B cell (primary cell): ENCODE measurements around the gene DUSP9. TPM values are rescaled to one million over a fixed set of nuclear protein-coding genes. Genes with fewer than 3 reads are reported as not detected.

ENCODE experiments used
- ATAC-seq: fragments of 200-7000 bp; cut with Tn5 transposase; one replicate; pipeline ENCODE4 v1.10.0; 2021; ENCODE audit warnings: low read depth, mild to moderate bottlenecking, moderate number of reproducible peaks, moderate library complexity
- CTCF ChIA-PET: fragments of 350-600 bp; sonication (Branson Sonifier 250); formaldehyde crosslinking; loops from one replicate; lab custom pipeline; 2021; ENCODE audit warnings: antibody characterized with exemption, inconsistent platforms; lab: Charles Lee
- POLR2A ChIA-PET: fragments of 350-600 bp; sonication (Branson Sonifier 250); formaldehyde crosslinking; loops from one replicate; lab custom pipeline; 2021; ENCODE audit warnings: antibody characterized with exemption; lab: Charles Lee
- DNase-seq: peaks from one replicate; pipeline ENCODE4 v3.0.0; 2013
- H2AFZ ChIP-seq: 2 replicates; pipeline ENCODE4 v1.6.1; 2012; ENCODE audit warnings: mild to moderate bottlenecking, low read depth, low read length; ENCODE audit not compliant: insufficient read depth, poor library complexity, severe bottlenecking
- H3K27ac ChIP-seq, 2 donors: 1 replicate in 1 of 2; 2 replicates in 1 of 2; pipeline ENCODE4 v1.5.1; 2012 to 2013; ENCODE audit warnings: low read length in 2 of 2, mild to moderate bottlenecking in 2 of 2, moderate library complexity in 1 of 2
- H3K27me3 ChIP-seq, 4 experiments: fragments of 200-600 bp in 1 of 4; sonication (generic) in 1 of 4; replicated peaks in 1 of 4; 1 replicate in 2 of 4; 2 replicates in 2 of 4; pipeline versions ENCODE4 v1.6.1 to v1.7.0; 2013 to 2016; ENCODE audit warnings: low read length in 3 of 4, mild to moderate bottlenecking in 2 of 4, mixed read lengths in 1 of 4, moderate library complexity in 1 of 4; ENCODE audit not compliant: insufficient read depth in 4 of 4, control insufficient read depth in 3 of 4; ENCODE audit errors: control extremely low read depth in 1 of 4
- H3K36me3 ChIP-seq, 2 experiments: replicated peaks in 1 of 2; 1 replicate in 1 of 2; 2 replicates in 1 of 2; pipeline versions ENCODE4 v1.6.1 to v1.7.1; 2013; ENCODE audit warnings: low read length in 1 of 2; ENCODE audit not compliant: insufficient read depth in 2 of 2, control insufficient read depth in 1 of 2; ENCODE audit errors: control extremely low read depth in 1 of 2, extremely low read depth in 1 of 2
- H3K4me1 ChIP-seq, 2 donors: fragments of 200-600 bp in 1 of 2; sonication (generic) in 1 of 2; 1 replicate in 1 of 2; 2 replicates in 1 of 2; pipeline versions ENCODE4 v1.5.1 to v1.6.1; 2013 to 2017; ENCODE audit warnings: low read length in 2 of 2; ENCODE audit not compliant: control insufficient read depth in 2 of 2, insufficient read depth in 2 of 2
- H3K4me2 ChIP-seq: replicated peaks from 2 replicates; pipeline ENCODE3; 2012; ENCODE audit warnings: mild to moderate bottlenecking, low read depth, low read length; ENCODE audit not compliant: poor library complexity, severe bottlenecking
- H3K4me3 ChIP-seq, 5 experiments: fragments of 200-600 bp in 1 of 5; sonication (generic) in 1 of 5; 1 replicate in 3 of 5; 2 replicates in 2 of 5; pipeline versions ENCODE4 v1.5.1 to v1.7.0; 2011 to 2016; ENCODE audit warnings: low read length in 4 of 5, mild to moderate bottlenecking in 4 of 5, low read depth in 2 of 5, control low read depth in 1 of 5, moderate library complexity in 1 of 5; ENCODE audit not compliant: insufficient read depth in 1 of 5; ENCODE audit errors: control extremely low read depth in 1 of 5, extremely low read depth in 1 of 5
- H3K79me2 ChIP-seq: fragments of 200-600 bp; sonication (generic); one replicate; pipeline ENCODE4 v1.6.0; 2016; ENCODE audit warnings: low read length; ENCODE audit not compliant: control insufficient read depth, insufficient read depth
- H3K9ac ChIP-seq: fragments of 200-600 bp; sonication (generic); 2 replicates; pipeline ENCODE4 v1.6.1; 2017; ENCODE audit warnings: mild to moderate bottlenecking, low read length, moderate library complexity
- H3K9me3 ChIP-seq, 3 donors: one replicate each; pipeline versions ENCODE4 v1.6.1 to v1.7.1; 2013; ENCODE audit warnings: low read length in 2 of 3; ENCODE audit not compliant: control insufficient read depth in 2 of 3, insufficient read depth in 1 of 3; ENCODE audit errors: control extremely low read depth in 1 of 3
- H4K20me1 ChIP-seq: 2 replicates; pipeline ENCODE4 v1.6.0; 2012; ENCODE audit warnings: mild to moderate bottlenecking, low read length; ENCODE audit not compliant: insufficient read depth, control insufficient read depth, poor library complexity, severe bottlenecking
- H3K27ac Mint-ChIP-seq: one replicate; pipeline ENCODE4 v1.8.0; 2021; ENCODE audit warnings: mixed read lengths
- H3K27me3 Mint-ChIP-seq: one replicate; pipeline ENCODE4 v1.8.0; 2021; ENCODE audit warnings: mixed read lengths
- H3K4me1 Mint-ChIP-seq: one replicate; pipeline ENCODE4 v1.8.0; 2021; ENCODE audit warnings: mixed read lengths
- H3K4me3 Mint-ChIP-seq: one replicate; pipeline ENCODE4 v1.8.0; 2021; ENCODE audit warnings: mixed read lengths
- H3K9me3 Mint-ChIP-seq: one replicate; pipeline ENCODE4 v1.8.0; 2022; ENCODE audit warnings: mixed read lengths; ENCODE audit not compliant: insufficient read depth
- CTCF ChIP-seq: fragments of 200-600 bp; IDR thresholded peaks from one replicate; pipeline ENCODE4 v1.8.0; 2022; ENCODE audit warnings: antibody characterized with exemption, mild to moderate bottlenecking
- EZH2 ChIP-seq: IDR thresholded peaks from 2 replicates; pipeline ENCODE4 v1.6.1; 2012; ENCODE audit warnings: borderline replicate concordance, low read depth, mild to moderate bottlenecking, moderate library complexity, low read length; ENCODE audit not compliant: insufficient read depth, poor library complexity, severe bottlenecking
- WGBS: methylation state at CpG from one replicate; pipeline ENCODE4 v1.1.5; 2013; ENCODE audit warnings: missing lambda C conversion rate; ENCODE audit not compliant: insufficient coverage; 5-methylcytosine and 5-hydroxymethylcytosine counted together
- intact Hi-C: fragments of 100-400 bp; cut with micrococcal nuclease; formaldehyde crosslinking; loops from one replicate; pipeline ENCODE4 v1.10.0; 2022
- polyA plus RNA-seq: library from polyadenylated mRNA; depleted of rRNA; stranded (reverse); fragments of >200 nt; gene quantifications from 2 replicates; pipeline ENCODE4 v1.2.3, GENCODE V29; 2012
- total RNA-seq, 2 donors: library from RNA; stranded (reverse); fragments of 120-200 nt in 1 of 2; gene quantifications; 1 replicate in 1 of 2; 2 replicates in 1 of 2; pipeline versions ENCODE4 v1.2.3 to v1.2.4, GENCODE V29; 2013 to 2022

The DUSP9 gene
- total and polyA plus RNA-seq, 2 donors (not counting 1 experiment from before 2014, with no cell fraction given) = not detected

DNA sequence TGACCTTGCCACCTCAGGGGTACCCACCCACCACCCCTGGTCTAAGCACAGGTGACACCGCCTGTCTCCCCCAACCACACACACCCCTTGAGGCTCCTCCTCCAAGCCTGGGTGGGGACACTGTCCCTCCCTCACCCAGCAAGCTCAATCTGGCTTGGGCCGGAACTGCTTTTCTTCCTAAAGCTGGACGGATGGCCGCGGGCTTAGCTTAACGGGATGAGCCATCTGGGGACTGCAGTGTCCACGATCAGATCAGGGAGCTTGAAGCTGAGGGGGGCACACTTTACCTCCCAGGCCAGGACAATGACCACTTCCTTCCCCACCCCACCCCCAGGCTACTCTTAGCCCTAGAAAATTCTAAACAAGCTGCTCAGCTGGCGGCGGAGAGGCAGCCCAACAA lies 39.7 kb downstream of the DUSP9 start:
- ATAC-seq (no peak), DNase-seq (no peak)
- Histone ChIP-seq H3K9ac (no peak overlapping the region), H3K4me1 (peaks cover 0 to 4% of the 10 kb centered on the region in 2 donors), H2AFZ (no peak overlapping the region), H3K27ac (no peak overlapping the region), H3K4me2 (no peak overlapping the region), H3K9me3 (no peaks in the 10 kb centered on the region), H3K36me3 (no peaks in the 10 kb centered on the region), H3K79me2 (no peaks in the 10 kb centered on the region), H3K27me3 (peaks cover 0 to 13% (median 1%) of the 10 kb centered on the region in 4 experiments), H4K20me1 (no peaks in the 10 kb centered on the region), H3K4me3 (no peak overlapping the region)
- Mint-ChIP-seq H3K4me3 (peak overlapping the region; percentile 57), H3K27me3 (no peaks in the 10 kb centered on the region), H3K4me1 (no peaks in the 10 kb centered on the region), H3K9me3 (no peaks in the 10 kb centered on the region), H3K27ac (no peak overlapping the region)
- no CpG with 5 or more reads among the region's 9 CpGs for WGBS
- ChIA-PET CTCF (interaction anchor here (0.5 to 1.5 kb wide), 6 partner anchors 21 to 263 kb away, joined by 3 to 5 read pairs (median 4); no protein-coding TSS in a partner anchor), POLR2A (interaction anchor here (0.7 kb wide), 1 partner anchor 240 kb away, joined by 6 read pairs; no protein-coding TSS in a partner anchor)
- intact Hi-C loops = no loop called here
- TF ChIP-seq EZH2 = no peak
- TF ChIP-seq CTCF = no peak
